ENCODE data around the gene RP9. TPM values are rescaled to one million over a fixed set of nuclear protein-coding genes. Genes with fewer than 3 reads are reported as not detected.
A peak's percentile ranks its signal among the peaks of the same experiment; 100 is the strongest.

RP9 gene
- 10 to 100 TPM in 2 of 4 donors, 1 to 10 TPM in 2; 4.7 to 11.7 (median 10.1) TPM for total RNA-seq

- H3K27ac ChIP-seq: peak within 1 kb of the TSS; percentile 62 to 87 (median 82)
- no CpG with 5 or more reads among the region's 100 CpGs for WGBS, 2 donors (ENCODE audit: low coverage in 1 of 2)
- peak; percentile 90 for ATAC-seq
Measured at GRCh38 chr7:33109005-33109757, at the start of gene RP9. RP9 (minus strand) TSS chr7:33109404; CDS start chr7:33109372, 32 bp downstream.

GRCh38 chr7:33157781-33158180 lies 48.6 kb upstream of the RP9 start:
- no peaks in the 10 kb centered on the region for H3K9me3 ChIP-seq
- peak overlapping the region in 3 of 4 donors; percentile 32 to 54 (median 44) for H3K27ac ChIP-seq
- no peak for ATAC-seq
- peaks cover 2 to 13% (median 5%) of the 10 kb centered on the region in 3 donors for H3K4me1 ChIP-seq
- H3K36me3 ChIP-seq: peaks cover 0 to 10% of the 10 kb centered on the region in 2 donors
- WGBS, 2 donors (ENCODE audit: low coverage in 1 of 2): 84 to 100% methylated on average over 1 to 2 of the region's 2 CpGs
- H3K4me3 ChIP-seq: no peak overlapping the region
- no peaks in the 10 kb centered on the region for H3K27me3 ChIP-seq
- TF ChIP-seq POLR2AphosphoS5 (IDR thresholded peaks at IDR 0.05) (no peak), EP300 (IDR thresholded peaks at IDR 0.05) (no peak), CTCF (IDR thresholded peaks at IDR 0.05) (no peak), POLR2A (IDR thresholded peaks at IDR 0.05) (no peak)

More at GRCh38 chr7:33109005-33109757, at the start of gene RP9:
- Histone ChIP-seq H3K4me1 (peaks cover 6 to 47% (median 16%) of the 10 kb centered on the region in 3 donors), H3K9me3 (no peaks in the 10 kb centered on the region), H3K36me3 (no peaks in the 10 kb centered on the region), H3K27me3 (no peaks in the 10 kb centered on the region), H3K4me3 (peak within 1 kb of the TSS; percentile 85 to 100)
- TF ChIP-seq CTCF (IDR thresholded peaks at IDR 0.05) (peak; percentile 42 to 72 (median 66)), POLR2A (IDR thresholded peaks at IDR 0.05) (peak; percentile 25 to 62), POLR2AphosphoS5 (IDR thresholded peaks at IDR 0.05) (no peak)

GRCh38 chr7:33157311-33157710 lies 48.1 kb upstream of the RP9 start:
- H3K27ac ChIP-seq: peak overlapping the region; percentile 18 to 54 (median 38)
- TF ChIP-seq POLR2A (IDR thresholded peaks at IDR 0.05) (no peak), CTCF (IDR thresholded peaks at IDR 0.05) (no peak), POLR2AphosphoS5 (IDR thresholded peaks at IDR 0.05) (no peak), EP300 (IDR thresholded peaks at IDR 0.05) (no peak)
- H3K9me3 ChIP-seq: no peaks in the 10 kb centered on the region
- peaks cover 0 to 10% of the 10 kb centered on the region in 2 donors for H3K36me3 ChIP-seq
- H3K27me3 ChIP-seq: no peaks in the 10 kb centered on the region
- no peak overlapping the region for H3K4me3 ChIP-seq
- ATAC-seq: no peak
- H3K4me1 ChIP-seq: peaks cover 2 to 13% (median 5%) of the 10 kb centered on the region in 3 donors
- 0 to 25% methylated on average over 1 of the region's 1 CpG for WGBS, 2 donors (ENCODE audit: low coverage in 1 of 2)

- no peak overlapping the region for H3K4me3 ChIP-seq
- ATAC-seq: no peak
- no peaks in the 10 kb centered on the region for H3K27me3 ChIP-seq
- no peak overlapping the region for H3K27ac ChIP-seq
- 95% methylated on average over 2 of the region's 2 CpGs for WGBS, 2 donors (ENCODE audit: low coverage in 1 of 2)
- peaks cover 0 to 10% of the 10 kb centered on the region in 2 donors for H3K36me3 ChIP-seq
- peaks cover 2 to 13% (median 5%) of the 10 kb centered on the region in 3 donors for H3K4me1 ChIP-seq
- no peaks in the 10 kb centered on the region for H3K9me3 ChIP-seq
- TF ChIP-seq CTCF (IDR thresholded peaks at IDR 0.05): no peak
- TF ChIP-seq POLR2A (IDR thresholded peaks at IDR 0.05): no peak
- no peak for TF ChIP-seq POLR2AphosphoS5 (IDR thresholded peaks at IDR 0.05)
- TF ChIP-seq EP300 (IDR thresholded peaks at IDR 0.05): no peak
Measured at GRCh38 chr7:33156441-33156840, 47.2 kb upstream of the RP9 start.

DNA sequence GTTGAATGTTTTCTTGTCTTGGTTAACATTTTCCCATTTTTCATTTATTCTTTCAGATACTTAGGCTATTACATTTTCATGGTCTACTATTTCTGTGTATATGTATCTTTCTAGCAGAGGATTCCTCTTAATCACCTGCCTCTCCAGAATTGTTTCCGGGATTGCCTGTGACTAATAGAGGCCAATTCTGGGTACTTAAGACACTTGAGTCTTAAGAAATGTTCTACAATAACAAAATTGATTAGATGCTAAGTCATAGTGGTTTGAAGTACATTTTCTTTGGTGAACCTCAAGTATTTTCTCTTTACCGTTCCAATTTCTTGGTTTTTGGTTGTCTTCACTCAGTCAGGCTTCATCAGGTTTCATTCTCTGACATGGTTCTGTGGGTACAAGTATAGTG lies 46.6 kb upstream of the RP9 start:
- H3K27me3 ChIP-seq: no peaks in the 10 kb centered on the region
- WGBS, 2 donors (ENCODE audit: low coverage in 1 of 2): 75 to 95% methylated on average over 2 of the region's 2 CpGs

More for the DNA sequence above, 46.6 kb upstream of the RP9 start:
- peaks cover 0 to 10% of the 10 kb centered on the region in 2 donors for H3K36me3 ChIP-seq
- H3K4me1 ChIP-seq: peaks cover 2 to 13% (median 5%) of the 10 kb centered on the region in 3 donors
- no peak for TF ChIP-seq EP300 (IDR thresholded peaks at IDR 0.05)
- no peak for TF ChIP-seq CTCF (IDR thresholded peaks at IDR 0.05)
- TF ChIP-seq POLR2AphosphoS5 (IDR thresholded peaks at IDR 0.05): no peak
- no peak for TF ChIP-seq POLR2A (IDR thresholded peaks at IDR 0.05)
- no peak overlapping the region for H3K4me3 ChIP-seq
- no peak overlapping the region for H3K27ac ChIP-seq
- ATAC-seq: no peak
- no peaks in the 10 kb centered on the region for H3K9me3 ChIP-seq

Measured in gastroesophageal sphincter (tissue), 4 donors.